Spleen (tissue), 7 donors: ENCODE measurements around the gene ZNF804A.

ENCODE experiments used
- POLR2A ChIP-seq, 3 donors: fragments of 450-650 bp; IDR thresholded peaks; one replicate each; pipeline ENCODE4 v1.5.1; 2017; ENCODE audit warnings: antibody characterized with exemption in 3 of 3, mild to moderate bottlenecking in 1 of 3
- POLR2AphosphoS5 ChIP-seq, 3 donors: sonication (generic); formaldehyde crosslinking; IDR thresholded peaks; one replicate each; pipeline ENCODE4 v1.5.1; 2017; ENCODE audit warnings: antibody characterized with exemption in 3 of 3
- TF ChIP-seq, protein P1 (sequence below), 11 experiments: fragments of 200-600 bp in 7 of 11; fragments of 450-650 bp in 4 of 11; sonication (generic) in 4 of 11; IDR thresholded peaks in 8 of 11; conservative IDR thresholded peaks in 3 of 11; 1 replicate in 7 of 11; 2 replicates in 4 of 11; pipeline versions ENCODE4 v1.4.0 to v1.8.0; 2016 to 2021; ENCODE audit warnings: antibody characterized with exemption in 11 of 11, inconsistent platforms in 4 of 11, mild to moderate bottlenecking in 1 of 11
- donor health status: DM: no; HTN: no; CAD: no; lungs with moderate emphysema.
- donor health status: DM: no; HTN: no; CAD: no.
- donor health status: DM: no; HTN: no; CAD: no.

DNA sequence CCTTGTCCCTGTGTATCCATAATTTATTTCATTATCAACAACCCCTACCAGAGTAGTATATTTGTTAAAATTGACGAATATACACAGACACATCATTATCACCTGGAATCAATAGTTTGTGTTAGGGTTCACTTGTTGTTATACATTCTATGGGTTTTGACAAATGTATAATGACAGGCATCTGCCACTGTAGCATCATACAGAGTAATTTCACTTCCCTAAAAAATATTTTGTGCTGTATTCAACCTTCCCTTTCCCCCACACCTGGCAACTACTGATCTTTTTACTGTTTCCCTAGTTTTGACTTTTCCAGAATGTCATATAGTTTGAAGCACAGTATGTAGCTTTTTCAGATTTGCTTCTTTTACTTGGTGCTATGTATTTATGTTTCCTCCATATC is 132.0 kb downstream of the ZNF804A start:
- TF ChIP-seq POLR2A (IDR thresholded peaks at IDR 0.05), result no peak
- TF ChIP-seq, protein P1, sequence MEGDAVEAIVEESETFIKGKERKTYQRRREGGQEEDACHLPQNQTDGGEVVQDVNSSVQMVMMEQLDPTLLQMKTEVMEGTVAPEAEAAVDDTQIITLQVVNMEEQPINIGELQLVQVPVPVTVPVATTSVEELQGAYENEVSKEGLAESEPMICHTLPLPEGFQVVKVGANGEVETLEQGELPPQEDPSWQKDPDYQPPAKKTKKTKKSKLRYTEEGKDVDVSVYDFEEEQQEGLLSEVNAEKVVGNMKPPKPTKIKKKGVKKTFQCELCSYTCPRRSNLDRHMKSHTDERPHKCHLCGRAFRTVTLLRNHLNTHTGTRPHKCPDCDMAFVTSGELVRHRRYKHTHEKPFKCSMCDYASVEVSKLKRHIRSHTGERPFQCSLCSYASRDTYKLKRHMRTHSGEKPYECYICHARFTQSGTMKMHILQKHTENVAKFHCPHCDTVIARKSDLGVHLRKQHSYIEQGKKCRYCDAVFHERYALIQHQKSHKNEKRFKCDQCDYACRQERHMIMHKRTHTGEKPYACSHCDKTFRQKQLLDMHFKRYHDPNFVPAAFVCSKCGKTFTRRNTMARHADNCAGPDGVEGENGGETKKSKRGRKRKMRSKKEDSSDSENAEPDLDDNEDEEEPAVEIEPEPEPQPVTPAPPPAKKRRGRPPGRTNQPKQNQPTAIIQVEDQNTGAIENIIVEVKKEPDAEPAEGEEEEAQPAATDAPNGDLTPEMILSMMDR (IDR thresholded peaks at IDR 0.05 in 8 of 11, conservative IDR thresholded peaks at IDR 0.05 in 3 of 11), result no peak
- TF ChIP-seq POLR2AphosphoS5 (IDR thresholded peaks at IDR 0.05), result no peak
